HG02759 (cell line): ENCODE results near the gene RAB6B.
"Not testable (repeated sequence)": the region's sequence is repeated elsewhere in the genome, so short reads cannot be mapped to it uniquely, and the experiment has no call there.

Experiments used
- ATAC-seq: cut with Tn5 transposase; IDR thresholded peaks from one replicate; pipeline ENCODE4 v1.9.1; 2021; ENCODE audit warnings: mild to moderate bottlenecking, moderate library complexity; ENCODE audit not compliant: unreplicated experiment

The RAB6B gene

DNA sequence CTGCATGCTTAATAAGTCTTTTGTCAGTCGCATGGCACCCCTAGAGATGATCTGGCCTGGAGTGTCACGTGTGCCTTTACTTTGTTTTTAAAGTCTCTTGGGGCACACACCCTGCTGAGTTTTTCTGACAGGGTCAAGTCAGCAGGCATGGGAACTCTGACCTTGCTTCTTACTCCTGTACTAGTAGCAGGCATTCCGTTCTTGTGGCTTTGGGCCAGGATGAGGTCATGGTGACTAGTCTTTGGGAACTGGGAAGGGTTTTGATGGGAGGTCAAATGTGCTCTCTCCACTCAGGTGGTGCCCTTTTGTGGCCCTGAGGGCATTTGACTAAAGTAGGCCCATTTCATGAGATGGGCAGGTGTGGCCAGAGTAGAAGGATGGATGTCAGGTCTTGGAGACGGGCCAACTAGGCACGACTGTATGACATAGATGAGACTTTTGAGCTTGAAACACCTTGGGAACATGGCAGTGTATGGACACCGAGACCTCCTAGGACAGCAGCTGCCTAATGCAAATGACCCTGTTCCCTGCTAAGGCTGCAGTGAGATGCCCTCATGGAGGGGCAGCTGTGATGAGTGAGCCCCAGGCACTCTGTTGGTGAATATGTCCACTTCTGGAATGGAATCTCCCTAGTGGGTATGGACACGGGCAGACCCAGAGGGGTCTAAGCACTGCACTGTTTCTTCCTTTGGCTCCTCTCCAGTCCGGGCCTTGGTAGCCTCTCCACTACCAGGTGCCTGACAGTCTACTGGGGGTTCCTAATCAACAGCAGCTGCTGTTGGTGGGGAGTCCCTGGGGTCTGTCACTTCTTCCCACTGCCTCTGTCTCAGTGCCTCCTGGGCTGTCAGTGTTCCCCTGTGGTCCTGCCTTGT, 73.7 kb downstream of the RAB6B start:
- ATAC-seq = no peak

DNA sequence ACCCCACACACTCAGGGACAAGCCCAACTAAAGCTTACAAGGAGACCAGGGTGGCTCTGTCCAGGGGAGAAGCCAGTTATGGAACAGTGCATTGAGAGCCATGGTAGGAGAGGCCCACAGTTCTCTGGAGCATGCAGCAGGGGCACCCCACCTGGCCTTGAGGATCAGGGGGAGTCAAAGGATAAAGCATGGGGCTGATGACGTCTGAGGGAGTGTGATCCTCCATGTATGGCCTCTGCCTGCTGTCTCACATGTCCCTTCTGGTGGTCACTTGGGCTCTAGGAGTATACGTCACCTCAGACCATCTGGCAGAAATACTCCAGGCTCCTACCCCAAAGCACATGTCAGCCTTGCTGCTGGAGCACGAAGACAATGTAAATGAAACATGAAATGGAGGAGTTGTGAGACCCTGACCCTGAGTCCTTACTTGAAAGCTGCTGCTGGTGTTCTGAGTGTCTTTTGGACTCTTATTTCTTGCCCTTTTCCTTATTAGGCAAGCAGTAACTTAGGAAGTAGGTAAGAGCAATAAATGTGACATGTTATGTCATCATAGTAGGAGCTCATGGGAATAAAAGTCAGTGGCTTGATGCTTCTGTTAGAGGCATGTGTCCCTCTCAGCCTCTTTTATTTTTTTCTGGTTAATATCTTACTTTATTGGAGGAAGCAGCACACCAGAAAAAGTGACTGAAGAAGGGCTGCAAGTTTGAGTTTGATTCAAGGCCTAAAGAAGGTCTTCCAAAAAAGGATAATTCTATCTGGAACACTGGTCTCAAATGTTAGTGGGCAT, 74.6 kb downstream of the RAB6B start:
- ATAC-seq = no peak

DNA sequence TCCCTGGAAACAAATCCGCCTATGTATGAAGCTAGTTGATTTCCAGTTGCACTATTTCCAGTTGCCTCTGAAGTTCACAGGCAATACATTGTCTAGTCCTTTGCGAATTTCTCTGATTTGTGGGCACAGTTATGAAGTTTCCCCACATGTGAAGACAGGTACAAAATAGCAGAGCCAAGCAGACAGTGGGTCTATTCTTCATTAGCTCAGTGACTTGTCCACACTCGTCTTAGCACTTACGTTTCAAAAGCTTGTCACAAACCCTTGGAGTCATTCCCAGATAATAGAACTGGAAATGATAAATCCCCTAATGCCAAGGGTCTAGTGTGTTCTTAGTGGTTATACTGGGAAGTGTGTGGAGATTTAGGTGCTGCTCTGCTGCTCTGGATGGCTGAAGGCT, 75.6 kb downstream of the RAB6B start:
- ATAC-seq = no peak

DNA sequence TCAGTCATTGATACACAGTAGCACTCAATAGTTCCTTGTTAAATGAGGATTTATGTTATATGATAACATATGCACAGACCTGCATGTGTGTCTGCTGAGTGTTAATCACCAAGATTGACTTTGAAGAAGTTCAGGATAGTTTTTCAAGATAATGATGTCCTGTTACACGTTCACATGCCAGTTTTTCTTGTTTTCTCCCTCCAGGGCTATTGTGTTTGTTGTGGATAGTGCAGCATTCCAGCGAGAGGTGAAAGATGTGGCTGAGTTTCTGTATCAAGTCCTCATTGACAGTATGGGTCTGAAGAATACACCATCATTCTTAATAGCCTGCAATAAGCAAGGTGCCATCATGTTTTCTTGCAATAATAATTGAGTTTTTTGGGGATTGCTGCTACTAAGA, 80.3 kb downstream of the RAB6B start:
- no peak for ATAC-seq

DNA sequence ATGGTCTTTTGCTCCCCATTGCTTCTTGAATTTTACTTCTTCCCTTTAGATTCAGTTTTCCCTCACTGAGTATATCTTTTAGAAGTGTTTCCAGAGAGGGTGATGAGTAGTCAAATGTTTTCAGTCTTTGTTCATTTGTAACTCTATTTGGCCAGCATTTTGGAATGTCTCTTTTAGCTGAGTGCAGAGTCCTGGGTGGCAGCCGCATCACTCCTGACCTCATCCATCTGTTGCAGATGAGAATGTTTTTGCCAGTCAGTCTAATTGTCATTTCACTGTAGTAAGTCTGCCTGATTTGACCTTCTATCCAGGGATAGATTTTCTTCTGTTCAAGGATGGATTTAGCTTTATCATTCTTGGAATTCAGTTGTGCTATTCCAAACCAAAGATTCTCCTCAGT, 82.8 kb downstream of the RAB6B start:
- ATAC-seq = no peak

DNA sequence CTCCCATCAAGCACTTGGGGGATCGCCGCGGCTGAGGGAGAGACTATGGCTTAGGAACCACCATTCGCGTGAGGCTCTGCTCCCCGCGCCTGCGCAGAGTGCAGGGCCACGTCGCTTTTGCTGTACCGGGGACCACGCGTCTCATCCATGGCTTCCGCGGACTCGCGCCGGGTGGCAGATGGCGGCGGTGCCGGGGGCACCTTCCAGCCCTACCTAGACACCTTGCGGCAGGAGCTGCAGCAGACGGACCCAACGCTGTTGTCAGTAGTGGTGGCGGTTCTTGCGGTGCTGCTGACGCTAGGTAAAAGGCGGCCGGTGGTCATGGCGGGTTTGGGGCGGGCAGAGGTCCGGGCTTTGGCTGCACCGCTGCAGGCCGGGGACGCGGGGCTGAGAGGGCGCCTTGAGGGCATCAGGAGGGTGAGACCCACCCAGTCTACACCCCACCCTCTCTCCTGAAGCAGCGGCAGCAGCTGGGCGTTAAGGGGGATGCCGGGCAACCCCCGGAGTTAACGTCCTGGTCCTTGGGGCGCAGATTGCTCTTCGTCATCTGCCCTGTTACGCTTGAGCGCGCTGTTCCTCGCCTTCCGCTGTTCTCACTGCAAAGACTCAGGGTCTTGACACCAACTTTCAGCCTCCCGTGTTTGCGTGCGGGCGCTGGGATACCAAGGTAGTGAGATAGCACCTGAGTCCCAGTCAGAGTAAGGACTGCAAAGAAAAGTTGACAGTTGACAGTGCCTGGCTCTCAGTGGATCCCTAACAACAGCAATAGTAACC, 89.8 kb downstream of the RAB6B start, which contains the start of gene SRPRB:
Gene SRPRB (plus strand): TSS at position 114 of the 774 bp plus-strand sequence. CDS start 34 bp downstream, at position 148.
- ATAC-seq = peak; percentile 99

DNA sequence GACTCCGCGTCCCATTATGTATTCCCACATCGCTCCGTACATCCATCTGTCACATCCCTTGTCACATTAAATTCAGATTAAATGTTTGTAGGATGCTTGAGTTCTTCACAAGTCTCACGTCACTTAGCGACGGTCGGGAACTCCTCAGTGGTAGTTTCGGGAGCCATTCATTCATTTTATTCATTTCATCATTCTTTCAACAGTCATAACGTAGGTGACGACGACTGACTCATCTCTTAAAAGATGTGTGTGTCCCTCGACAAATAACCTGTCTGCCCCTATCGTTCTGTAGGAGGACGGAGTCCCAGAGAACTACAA, 90.3 kb downstream of the RAB6B start:
- no peak for ATAC-seq

DNA sequence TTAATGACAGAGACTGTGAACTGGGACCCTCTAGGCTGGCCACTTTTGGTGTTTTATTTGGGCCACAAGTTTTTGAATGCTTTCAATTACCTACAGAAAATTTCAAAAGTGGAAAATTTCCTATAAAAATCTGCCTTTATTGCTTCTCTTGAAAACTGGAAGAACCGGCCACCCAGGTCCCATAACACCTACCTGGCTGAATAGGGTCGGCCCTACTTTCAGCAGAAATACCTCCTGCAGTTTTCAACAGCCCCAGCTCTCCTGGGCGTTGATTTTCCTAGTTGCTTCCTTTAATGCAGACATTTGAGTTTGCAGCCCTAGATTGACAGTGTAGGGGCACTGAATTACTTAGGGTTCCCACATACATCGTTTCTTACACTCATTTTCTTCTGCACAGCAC, 90.8 kb downstream of the RAB6B start:
- no peak for ATAC-seq

DNA sequence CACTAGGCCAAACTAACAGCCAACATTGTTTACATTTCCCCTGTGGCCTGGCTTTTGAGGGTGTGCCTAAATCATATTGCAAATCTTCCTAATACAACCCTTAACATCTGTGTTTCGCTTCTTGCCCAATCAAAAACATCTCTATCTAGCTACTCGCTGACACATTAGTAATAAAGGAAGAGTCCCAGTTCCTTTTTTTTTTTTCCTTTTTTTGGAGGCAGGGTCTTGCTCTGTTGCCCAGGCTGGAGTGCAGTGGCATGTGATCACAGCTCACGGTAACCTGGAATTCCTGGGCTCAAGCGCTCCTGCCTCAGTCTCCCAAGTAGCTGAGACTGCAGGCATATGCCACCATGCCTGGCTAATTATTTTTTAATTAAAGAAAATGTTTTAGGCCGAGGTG, 92.2 kb downstream of the RAB6B start:
- ATAC-seq = no peak

DNA sequence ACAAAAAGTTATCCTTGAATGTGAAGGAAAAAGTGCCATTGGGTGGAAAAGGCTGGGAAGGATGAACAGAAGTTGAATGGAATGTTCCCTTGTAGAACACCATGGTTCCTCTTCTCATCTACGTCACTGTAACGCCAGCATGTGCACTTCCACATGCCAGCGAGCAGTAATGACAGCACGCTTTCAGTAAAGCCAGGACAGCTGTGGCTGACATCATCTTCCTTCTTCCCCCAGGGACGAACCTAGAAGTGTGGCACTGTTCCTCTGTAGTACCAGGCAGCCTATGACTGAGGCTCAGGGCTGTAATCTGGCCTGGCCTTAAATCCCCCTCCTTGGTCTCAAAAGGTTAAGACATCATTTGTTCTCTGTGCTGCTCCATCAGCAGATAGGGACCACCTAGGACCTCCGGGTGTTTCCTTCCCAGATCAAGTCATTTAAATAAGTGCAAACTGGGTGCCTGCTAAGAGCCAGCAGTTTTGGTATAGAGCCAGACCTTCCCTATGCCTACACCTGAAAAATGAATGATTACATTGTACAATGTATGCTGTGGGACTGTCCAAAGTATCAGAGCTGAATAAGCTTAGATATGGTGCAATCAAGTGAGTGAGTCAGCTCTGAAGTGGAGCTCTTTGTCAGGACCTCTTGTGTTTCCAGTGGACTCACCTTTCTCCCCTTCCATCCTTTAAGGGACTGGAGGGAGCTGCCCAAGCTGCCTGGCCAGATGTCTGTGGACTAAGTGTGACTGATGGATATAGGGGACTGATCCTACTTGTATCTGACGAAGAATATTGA, 95.7 kb downstream of the RAB6B start:
- no peak for ATAC-seq

DNA sequence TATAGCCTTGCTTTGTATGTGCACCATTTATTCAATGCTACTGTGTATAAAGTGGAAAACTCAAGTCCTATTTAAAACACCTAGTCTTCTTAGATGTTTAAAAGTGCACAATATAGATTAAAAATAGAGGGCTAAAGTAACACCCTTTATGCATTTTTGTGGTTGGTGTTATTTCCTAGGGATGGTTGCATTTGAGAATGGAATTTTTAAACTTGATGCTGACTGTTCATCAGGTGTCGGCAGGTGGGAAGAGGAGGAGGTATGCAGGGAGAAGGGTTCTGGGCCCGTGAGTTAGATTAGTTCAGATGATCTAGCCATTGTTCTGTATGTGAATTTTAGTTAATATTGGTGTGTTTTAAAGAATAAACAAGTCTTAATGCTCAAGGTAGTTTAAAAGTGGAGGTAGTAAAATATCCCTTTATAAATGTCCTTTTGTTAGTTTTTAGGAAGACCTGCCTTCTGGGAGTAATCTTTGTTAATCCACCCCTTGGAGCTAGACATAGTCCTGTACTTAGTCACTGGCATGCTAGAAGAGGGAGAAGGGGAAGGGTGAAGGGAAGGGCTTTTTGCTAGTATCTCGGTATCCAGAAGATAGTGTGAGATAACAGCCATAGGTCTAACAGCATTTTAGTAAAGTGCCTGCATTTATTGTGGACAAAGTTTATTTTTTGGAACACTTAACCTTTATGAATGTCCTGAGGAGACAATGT, 98.1 kb downstream of the RAB6B start:
- no peak for ATAC-seq

DNA sequence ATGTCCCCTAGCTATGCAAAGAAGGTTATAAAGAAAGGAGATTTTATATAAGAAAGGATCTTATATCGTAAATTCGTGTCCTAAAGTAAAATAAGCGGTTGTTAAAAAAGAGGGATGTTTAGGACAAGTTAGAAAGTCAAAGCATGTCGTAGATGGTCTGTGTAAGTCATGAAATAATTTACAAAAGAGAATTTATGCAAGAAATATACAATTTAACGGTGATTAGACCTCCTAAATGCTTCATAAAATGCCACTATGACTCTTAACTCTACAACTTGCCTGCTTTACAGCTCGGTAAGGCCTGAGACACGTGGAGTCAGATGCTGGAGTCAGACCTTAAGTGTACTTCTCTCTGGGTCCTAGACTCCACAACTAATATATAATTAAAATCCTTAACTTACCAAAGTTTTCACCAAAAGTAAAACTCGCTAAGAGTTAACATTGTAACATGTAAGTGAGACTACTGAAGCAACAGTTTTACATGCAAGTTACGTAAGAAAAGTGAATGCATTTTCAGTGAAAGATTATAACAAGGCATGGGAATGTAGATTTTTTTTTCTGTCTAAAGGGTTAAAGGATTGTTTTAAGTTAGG, 103.4 kb downstream of the RAB6B start:
- no peak for ATAC-seq

DNA sequence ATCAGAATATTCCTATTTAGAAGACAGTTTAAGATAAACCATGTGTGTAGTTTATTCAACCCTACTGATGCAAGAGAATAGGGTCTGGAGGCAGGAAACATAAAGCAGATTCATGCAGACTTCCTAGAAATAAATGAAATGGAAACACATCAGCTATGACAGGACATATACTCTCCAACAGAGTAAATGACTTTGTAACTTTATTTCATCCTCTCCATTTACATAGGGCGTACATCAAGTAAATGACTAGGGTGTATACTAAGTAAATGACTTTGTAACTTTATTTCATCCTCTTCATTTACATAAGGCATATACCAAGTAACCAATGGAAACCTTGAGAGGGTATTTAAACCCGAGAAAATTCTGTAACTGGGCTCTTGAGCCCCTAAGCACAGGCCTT, 107.7 kb downstream of the RAB6B start:
- ATAC-seq = no peak

DNA sequence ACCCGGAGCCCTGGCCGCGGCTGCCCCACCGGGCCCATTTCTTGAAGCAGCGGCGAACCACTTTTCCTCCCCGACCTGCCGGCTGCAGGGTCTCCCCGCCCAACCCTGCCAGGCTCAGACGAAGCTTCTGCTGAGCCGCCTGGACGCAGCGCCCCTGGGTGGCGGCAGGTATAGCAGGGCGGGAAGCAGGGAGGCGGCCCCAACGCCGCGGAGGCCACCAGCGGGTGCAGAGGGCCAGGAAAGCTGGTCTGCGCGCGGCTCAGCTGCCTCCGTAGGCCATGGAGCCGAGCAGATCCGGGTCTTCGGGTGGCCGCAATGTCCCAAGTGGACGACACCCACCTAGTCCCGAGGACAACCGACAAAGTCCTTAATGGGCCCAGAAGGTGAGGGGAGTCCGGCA, 111.9 kb downstream of the RAB6B start:
- ATAC-seq = no peak

DNA sequence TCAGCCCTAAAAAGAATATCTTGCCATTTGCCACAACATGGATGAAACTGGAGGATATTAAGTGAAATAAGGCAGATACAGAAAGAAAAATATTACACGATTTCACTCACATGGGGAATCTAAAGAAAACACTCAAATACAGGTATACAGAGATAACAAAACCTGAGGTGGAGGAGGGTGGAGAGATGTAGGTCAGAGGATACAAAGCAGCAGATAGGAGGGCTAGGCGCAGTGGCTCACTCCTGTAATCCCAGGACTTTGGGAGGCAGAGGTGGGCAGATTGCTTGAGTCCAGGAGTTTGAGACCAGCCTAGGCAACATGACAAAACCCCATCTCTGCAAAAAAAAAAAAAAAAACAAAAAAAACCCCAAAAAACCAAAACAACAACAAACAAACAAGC, 113.2 kb downstream of the RAB6B start:
- no peak for ATAC-seq

DNA sequence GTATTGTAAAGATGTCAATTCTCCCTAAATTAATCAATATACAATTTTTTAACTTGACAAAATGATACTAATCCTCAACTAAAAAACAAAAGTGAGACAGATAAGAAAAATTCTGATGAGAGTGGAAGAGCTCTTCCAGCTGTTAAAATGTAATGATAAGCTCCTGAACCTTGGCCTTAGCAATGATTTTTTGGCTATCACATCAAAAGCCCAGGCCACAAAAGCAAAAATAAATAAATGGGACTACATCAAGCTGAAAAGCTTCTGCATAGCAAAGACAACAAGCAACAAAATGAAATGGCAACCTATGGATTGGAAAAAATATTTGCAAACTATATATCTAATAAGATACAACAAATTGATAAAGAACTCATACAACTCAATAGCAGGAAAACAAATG, 114.1 kb downstream of the RAB6B start:
- ATAC-seq = no peak

DNA sequence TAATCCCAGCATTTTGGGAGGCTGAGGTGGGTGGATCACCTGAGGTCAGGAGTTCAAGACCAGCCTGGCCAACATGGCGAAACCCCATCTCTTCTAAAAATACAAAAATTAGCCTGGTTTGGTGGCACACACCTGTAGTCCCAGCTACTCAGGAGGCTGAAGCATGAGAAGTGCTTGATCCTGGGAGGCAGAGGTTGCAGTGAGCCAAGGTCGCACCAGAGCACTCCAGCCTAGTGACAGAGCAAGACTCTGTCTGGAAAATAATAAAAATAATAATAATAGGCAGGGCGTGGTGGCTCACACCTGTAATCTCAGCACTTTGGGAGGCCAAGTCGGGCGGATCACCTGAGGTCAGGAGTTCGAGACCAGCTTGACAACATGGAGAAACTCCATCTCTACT, 114.9 kb downstream of the RAB6B start:
- ATAC-seq = not testable (repeated sequence)

DNA sequence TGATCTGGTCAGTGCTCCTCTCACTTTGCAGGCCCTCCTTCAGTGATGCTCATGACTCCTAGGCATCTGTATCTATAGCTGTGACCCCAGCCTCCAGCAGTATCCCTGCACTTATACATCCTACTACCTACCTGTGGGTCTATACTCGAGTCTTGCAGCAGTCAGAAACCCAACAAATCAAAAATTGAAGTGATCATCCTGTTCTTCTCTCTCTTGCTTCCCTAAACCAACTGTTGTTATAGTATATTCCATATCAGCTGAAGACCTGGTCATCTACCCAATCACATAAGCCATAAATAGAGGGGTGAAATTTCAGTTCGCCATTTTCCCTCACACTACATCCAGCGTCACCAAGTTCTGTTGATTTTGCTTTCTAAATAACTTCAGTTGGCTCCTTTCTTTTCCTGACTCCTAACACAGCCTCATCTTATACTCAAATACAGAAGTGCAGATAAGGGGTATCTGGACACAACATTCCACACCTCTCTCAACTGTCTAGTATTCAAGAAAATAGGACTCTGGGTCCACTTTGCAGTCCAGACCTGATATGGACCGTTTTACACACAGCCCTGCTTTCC, 116.0 kb downstream of the RAB6B start:
- no peak for ATAC-seq

DNA sequence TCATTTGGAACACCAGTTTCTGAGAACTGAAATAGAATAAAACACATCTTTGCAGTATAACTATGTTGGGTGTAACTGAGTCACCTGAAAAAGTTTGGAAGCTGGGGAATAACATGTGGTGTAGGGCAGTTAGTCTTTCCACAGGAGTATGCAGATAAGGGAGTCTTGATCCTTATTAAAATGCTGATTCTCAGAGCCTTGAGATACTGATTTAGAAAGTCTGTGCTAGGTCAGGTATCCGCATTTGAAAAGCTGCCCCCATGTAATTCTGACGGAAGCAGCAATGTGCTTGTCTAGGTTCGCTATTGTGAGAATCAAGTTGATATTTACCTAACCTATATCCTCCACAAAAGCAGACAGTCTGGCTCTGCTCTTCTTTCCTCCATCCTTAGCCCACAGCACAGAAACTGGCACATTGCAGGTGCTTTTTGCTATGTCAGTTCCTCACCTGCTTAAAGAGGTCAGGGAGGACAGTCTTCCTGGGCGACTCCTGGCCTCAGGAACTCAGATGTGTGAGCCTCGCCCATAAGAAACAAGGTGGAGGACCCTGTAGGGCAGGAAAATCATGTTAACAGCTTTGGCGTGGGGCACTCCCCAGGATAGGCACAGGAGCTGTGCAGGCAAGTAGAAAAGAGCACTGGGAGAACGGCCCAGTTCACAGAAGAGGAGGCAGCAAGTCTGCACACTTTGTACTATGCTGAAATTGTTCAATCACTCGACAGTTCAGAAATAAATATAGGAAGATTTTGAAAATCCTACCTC, 117.7 kb downstream of the RAB6B start:
- no peak for ATAC-seq
